K562 (cell line): ENCODE measurements around the gene THADA. TPM values are rescaled to one million over a fixed set of nuclear protein-coding genes. Genes with fewer than 3 reads are reported as not detected.

Source experiments
- KDM4B ChIP-seq, 2 experiments: fragments of 450-650 bp in 1 of 2; sonication (generic) in 1 of 2; IDR thresholded peaks; 2 replicates each; pipeline ENCODE4 v1.6.1; 2016 to 2017; ENCODE audit warnings: borderline replicate concordance in 2 of 2, antibody characterized with exemption in 1 of 2, low read depth in 1 of 2, mild to moderate bottlenecking in 1 of 2
- NFYB ChIP-seq: IDR thresholded peaks from 2 replicates; pipeline ENCODE4 v1.6.1; 2011; ENCODE audit warnings: mild to moderate bottlenecking, moderate library complexity; ENCODE audit not compliant: insufficient read length; ENCODE audit errors: extremely low read depth
- PCBP1 ChIP-seq: fragments of 200-400 bp; formaldehyde crosslinking; IDR thresholded peaks from 2 replicates; pipeline ENCODE4 v1.6.1; 2018; ENCODE audit warnings: mild to moderate bottlenecking, low read depth, low read length; ENCODE audit not compliant: poor library complexity, severe bottlenecking
- polyA plus RNA-seq, 8 experiments: library from polyadenylated mRNA; depleted of rRNA in 4 of 8; stranded (reverse) in 5 of 8; unstranded in 3 of 8; fragments of >200 nt; fragmentation: Nextera tagmentation in 2 of 8; fragmentation: Illumina TruSeq in 1 of 8; extraction: Ambion mirVana in 2 of 8; extraction: Trizol in 1 of 8; gene quantifications; 2 replicates each; pipeline versions ENCODE4 v1.2.1 to v1.2.3, GENCODE V29; 2011 to 2014; ENCODE audit warnings: inconsistent platforms in 1 of 8, missing spikeins in 1 of 8
- total RNA-seq, 7 experiments: library from RNA; depleted of rRNA in 6 of 7; stranded (reverse); fragments of >200 nt in 6 of 7; fragmentation: Illumina TruSeq in 2 of 7; extraction: Trizol in 2 of 7; gene quantifications; 2 replicates each; pipeline versions ENCODE4 v1.2.1 to v1.2.3, GENCODE V29; 2011 to 2021; ENCODE audit warnings: low replicate concordance in 1 of 7
- TF ChIP-seq, protein P1 (sequence below): sonication (generic); formaldehyde crosslinking; IDR thresholded peaks from 2 replicates; pipeline ENCODE4 v1.8.0; 2022; ENCODE audit warnings: mild to moderate bottlenecking, missing genetic modification reagents
- TF ChIP-seq, protein P2 (sequence below): fragments of 450-650 bp; IDR thresholded peaks from 2 replicates; pipeline ENCODE4 v1.6.1; 2017; ENCODE audit warnings: antibody characterized with exemption, mild to moderate bottlenecking
- TF ChIP-seq, protein P3 (sequence below): fragments of 250-450 bp; sonication (Bioruptor Pico); IDR thresholded peaks from 2 replicates; pipeline ENCODE4 v1.8.0; 2022; ENCODE audit warnings: moderate library complexity, mild to moderate bottlenecking, inconsistent platforms

Gene THADA
- total and polyA plus RNA-seq, 9 of the 15 experiments (the other 6 are each of a cell fraction or from before 2014, with no cell fraction given): 17.8 to 34.7 (median 31.9) TPM

DNA sequence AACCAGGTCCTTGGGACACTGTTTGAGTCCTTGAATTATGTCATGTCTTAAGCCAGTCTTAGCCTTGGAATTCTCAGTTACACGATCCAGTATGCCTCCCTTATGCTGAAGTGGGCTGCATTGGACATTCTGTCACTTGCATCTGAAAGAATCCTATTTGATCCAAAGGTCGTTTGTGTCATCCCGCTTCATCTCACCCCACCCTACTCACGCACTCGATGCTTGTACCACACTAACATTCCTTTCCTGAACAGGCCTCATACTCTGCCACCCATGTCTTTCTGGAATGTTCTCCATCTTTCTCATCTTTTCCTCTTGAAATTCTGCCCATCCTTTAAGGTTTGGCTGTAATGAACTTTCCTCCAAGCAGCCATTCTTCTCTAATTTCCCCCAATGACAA, 341.5 kb downstream of the THADA start (continued):
- no peak for TF ChIP-seq PCBP1
- TF ChIP-seq, protein P1, sequence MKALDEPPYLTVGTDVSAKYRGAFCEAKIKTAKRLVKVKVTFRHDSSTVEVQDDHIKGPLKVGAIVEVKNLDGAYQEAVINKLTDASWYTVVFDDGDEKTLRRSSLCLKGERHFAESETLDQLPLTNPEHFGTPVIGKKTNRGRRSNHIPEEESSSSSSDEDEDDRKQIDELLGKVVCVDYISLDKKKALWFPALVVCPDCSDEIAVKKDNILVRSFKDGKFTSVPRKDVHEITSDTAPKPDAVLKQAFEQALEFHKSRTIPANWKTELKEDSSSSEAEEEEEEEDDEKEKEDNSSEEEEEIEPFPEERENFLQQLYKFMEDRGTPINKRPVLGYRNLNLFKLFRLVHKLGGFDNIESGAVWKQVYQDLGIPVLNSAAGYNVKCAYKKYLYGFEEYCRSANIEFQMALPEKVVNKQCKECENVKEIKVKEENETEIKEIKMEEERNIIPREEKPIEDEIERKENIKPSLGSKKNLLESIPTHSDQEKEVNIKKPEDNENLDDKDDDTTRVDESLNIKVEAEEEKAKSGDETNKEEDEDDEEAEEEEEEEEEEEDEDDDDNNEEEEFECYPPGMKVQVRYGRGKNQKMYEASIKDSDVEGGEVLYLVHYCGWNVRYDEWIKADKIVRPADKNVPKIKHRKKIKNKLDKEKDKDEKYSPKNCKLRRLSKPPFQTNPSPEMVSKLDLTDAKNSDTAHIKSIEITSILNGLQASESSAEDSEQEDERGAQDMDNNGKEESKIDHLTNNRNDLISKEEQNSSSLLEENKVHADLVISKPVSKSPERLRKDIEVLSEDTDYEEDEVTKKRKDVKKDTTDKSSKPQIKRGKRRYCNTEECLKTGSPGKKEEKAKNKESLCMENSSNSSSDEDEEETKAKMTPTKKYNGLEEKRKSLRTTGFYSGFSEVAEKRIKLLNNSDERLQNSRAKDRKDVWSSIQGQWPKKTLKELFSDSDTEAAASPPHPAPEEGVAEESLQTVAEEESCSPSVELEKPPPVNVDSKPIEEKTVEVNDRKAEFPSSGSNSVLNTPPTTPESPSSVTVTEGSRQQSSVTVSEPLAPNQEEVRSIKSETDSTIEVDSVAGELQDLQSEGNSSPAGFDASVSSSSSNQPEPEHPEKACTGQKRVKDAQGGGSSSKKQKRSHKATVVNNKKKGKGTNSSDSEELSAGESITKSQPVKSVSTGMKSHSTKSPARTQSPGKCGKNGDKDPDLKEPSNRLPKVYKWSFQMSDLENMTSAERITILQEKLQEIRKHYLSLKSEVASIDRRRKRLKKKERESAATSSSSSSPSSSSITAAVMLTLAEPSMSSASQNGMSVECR: no peak
- no peak for TF ChIP-seq KDM4B (IDR thresholded peaks at IDR 0.05; ENCODE audit: borderline replicate concordance in 2 of 2, low read depth in 1 of 2)
- TF ChIP-seq, protein P2, sequence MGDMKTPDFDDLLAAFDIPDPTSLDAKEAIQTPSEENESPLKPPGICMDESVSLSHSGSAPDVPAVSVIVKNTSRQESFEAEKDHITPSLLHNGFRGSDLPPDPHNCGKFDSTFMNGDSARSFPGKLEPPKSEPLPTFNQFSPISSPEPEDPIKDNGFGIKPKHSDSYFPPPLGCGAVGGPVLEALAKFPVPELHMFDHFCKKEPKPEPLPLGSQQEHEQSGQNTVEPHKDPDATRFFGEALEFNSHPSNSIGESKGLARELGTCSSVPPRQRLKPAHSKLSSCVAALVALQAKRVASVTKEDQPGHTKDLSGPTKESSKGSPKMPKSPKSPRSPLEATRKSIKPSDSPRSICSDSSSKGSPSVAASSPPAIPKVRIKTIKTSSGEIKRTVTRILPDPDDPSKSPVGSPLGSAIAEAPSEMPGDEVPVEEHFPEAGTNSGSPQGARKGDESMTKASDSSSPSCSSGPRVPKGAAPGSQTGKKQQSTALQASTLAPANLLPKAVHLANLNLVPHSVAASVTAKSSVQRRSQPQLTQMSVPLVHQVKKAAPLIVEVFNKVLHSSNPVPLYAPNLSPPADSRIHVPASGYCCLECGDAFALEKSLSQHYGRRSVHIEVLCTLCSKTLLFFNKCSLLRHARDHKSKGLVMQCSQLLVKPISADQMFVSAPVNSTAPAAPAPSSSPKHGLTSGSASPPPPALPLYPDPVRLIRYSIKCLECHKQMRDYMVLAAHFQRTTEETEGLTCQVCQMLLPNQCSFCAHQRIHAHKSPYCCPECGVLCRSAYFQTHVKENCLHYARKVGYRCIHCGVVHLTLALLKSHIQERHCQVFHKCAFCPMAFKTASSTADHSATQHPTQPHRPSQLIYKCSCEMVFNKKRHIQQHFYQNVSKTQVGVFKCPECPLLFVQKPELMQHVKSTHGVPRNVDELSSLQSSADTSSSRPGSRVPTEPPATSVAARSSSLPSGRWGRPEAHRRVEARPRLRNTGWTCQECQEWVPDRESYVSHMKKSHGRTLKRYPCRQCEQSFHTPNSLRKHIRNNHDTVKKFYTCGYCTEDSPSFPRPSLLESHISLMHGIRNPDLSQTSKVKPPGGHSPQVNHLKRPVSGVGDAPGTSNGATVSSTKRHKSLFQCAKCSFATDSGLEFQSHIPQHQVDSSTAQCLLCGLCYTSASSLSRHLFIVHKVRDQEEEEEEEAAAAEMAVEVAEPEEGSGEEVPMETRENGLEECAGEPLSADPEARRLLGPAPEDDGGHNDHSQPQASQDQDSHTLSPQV: no peak
- no peak for TF ChIP-seq NFYB
- TF ChIP-seq, protein P3, sequence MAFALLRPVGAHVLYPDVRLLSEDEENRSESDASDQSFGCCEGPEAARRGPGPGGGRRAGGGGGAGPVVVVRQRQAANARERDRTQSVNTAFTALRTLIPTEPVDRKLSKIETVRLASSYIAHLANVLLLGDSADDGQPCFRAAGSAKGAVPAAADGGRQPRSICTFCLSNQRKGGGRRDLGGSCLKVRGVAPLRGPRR (CRISPR knock-in tag): no peak
